HepG2 (cell line): ENCODE results near the gene FAM216A. TPM values are rescaled to one million over a fixed set of nuclear protein-coding genes. Genes with fewer than 3 reads are reported as not detected.

Source experiments
- ARHGAP35 ChIP-seq: sonication (generic); formaldehyde crosslinking; IDR thresholded peaks from 2 replicates; pipeline ENCODE4 v1.9.0; 2022; ENCODE audit warnings: mild to moderate bottlenecking, inconsistent platforms, moderate library complexity, missing genetic modification reagents, borderline replicate concordance
- CEBPZ ChIP-seq: IDR thresholded peaks from 2 replicates; pipeline ENCODE4 v1.6.1; 2012; ENCODE audit warnings: low read length, improper control_type of control experiment
- DNMT1 ChIP-seq: sonication (generic); formaldehyde crosslinking; IDR thresholded peaks from 2 replicates; pipeline ENCODE4 v1.5.1; 2020; ENCODE audit warnings: mild to moderate bottlenecking, missing genetic modification reagents
- EHMT2 ChIP-seq: fragments of 200-600 bp; sonication (generic); IDR thresholded peaks from 2 replicates; pipeline ENCODE4 v1.7.0; 2017; ENCODE audit warnings: antibody characterized with exemption, low read depth, low read length, borderline replicate concordance
- ETV6 ChIP-seq: sonication (generic); formaldehyde crosslinking; conservative IDR thresholded peaks from 2 replicates; pipeline ENCODE4 v1.4.0; 2020; ENCODE audit warnings: missing genetic modification reagents
- MAZ ChIP-seq, 2 experiments: sonication (generic) in 1 of 2; formaldehyde crosslinking in 1 of 2; IDR thresholded peaks; 2 replicates each; pipeline versions ENCODE4 v1.5.0 to v1.6.1; 2012 to 2020; ENCODE audit warnings: low read depth in 2 of 2, mild to moderate bottlenecking in 2 of 2, borderline replicate concordance in 1 of 2, improper control_type of control experiment in 1 of 2, low read length in 1 of 2, missing genetic modification reagents in 1 of 2, moderate library complexity in 1 of 2
- SOX13 ChIP-seq, 3 experiments: fragments of 450-650 bp in 1 of 3; sonication (generic) in 1 of 3; formaldehyde crosslinking in 1 of 3; IDR thresholded peaks in 2 of 3; conservative IDR thresholded peaks in 1 of 3; 2 replicates each; pipeline versions ENCODE4 v1.5.0 to v1.6.1; 2016 to 2020; ENCODE audit warnings: antibody characterized with exemption in 1 of 3, mild to moderate bottlenecking in 1 of 3, missing compliant biosample characterization in 1 of 3, missing genetic modification reagents in 1 of 3, moderate library complexity in 1 of 3
- TOE1 ChIP-seq: sonication (generic); formaldehyde crosslinking; IDR thresholded peaks from 2 replicates; pipeline ENCODE4 v1.4.0; 2020; ENCODE audit warnings: mild to moderate bottlenecking, missing genetic modification reagents
- U2AF1 ChIP-seq: fragments of 200-400 bp; formaldehyde crosslinking; optimal IDR thresholded peaks from 2 replicates; pipeline ENCODE3; 2017; ENCODE audit warnings: mild to moderate bottlenecking, low read depth, low read length
- ZNF142 ChIP-seq: sonication (generic); formaldehyde crosslinking; IDR thresholded peaks from 2 replicates; pipeline ENCODE4 v1.4.0; 2020; ENCODE audit warnings: missing genetic modification reagents
- ZNF382 ChIP-seq: sonication (generic); formaldehyde crosslinking; IDR thresholded peaks from 2 replicates; pipeline ENCODE4 v1.5.0; 2020; ENCODE audit warnings: missing genetic modification reagents, mild to moderate bottlenecking, borderline replicate concordance
- ZNF530 ChIP-seq: sonication (generic); formaldehyde crosslinking; IDR thresholded peaks from 2 replicates; pipeline ENCODE4 v1.5.0; 2020; ENCODE audit warnings: low read depth, mild to moderate bottlenecking, missing genetic modification reagents
- ZNF660 ChIP-seq: sonication (generic); formaldehyde crosslinking; IDR thresholded peaks from 2 replicates; pipeline ENCODE4 v1.5.1; 2020; ENCODE audit warnings: mild to moderate bottlenecking, low read depth, missing genetic modification reagents, borderline replicate concordance
- ZNF670 ChIP-seq: sonication (generic); formaldehyde crosslinking; IDR thresholded peaks from 2 replicates; pipeline ENCODE4 v1.8.0; 2022; ENCODE audit warnings: mild to moderate bottlenecking, missing genetic modification reagents, borderline replicate concordance
- ZNF761 ChIP-seq: sonication (generic); formaldehyde crosslinking; conservative IDR thresholded peaks from 2 replicates; pipeline ENCODE4 v1.4.0; 2020; ENCODE audit warnings: mild to moderate bottlenecking, missing genetic modification reagents
- ZSCAN31 ChIP-seq: sonication (generic); formaldehyde crosslinking; IDR thresholded peaks from 2 replicates; pipeline ENCODE4 v1.5.0; 2020; ENCODE audit warnings: low read depth, mild to moderate bottlenecking, missing genetic modification reagents
- polyA plus RNA-seq, 8 experiments: library from polyadenylated mRNA; depleted of rRNA in 3 of 8; stranded (reverse) in 7 of 8; unstranded in 1 of 8; fragments of >200 nt; fragmentation: Illumina TruSeq in 4 of 8; extraction: Trizol in 4 of 8; gene quantifications; 2 replicates each; pipeline versions ENCODE4 v1.2.1 to v1.2.3, GENCODE V29; 2011 to 2016; ENCODE audit warnings: low read depth in 4 of 8, missing spikeins in 1 of 8, mixed read lengths in 1 of 8; ENCODE audit not compliant: insufficient read depth in 1 of 8
- total RNA-seq, 5 experiments: library from RNA; depleted of rRNA; stranded (reverse); fragments of >200 nt; fragmentation: Illumina TruSeq; extraction: Trizol; gene quantifications; 2 replicates each; pipeline ENCODE4 v1.2.3, GENCODE V29; 2016; ENCODE audit warnings: low read depth in 1 of 5

Gene FAM216A
- total and polyA plus RNA-seq, 2 of the 13 experiments (the other 11 are each of a cell fraction or from before 2014, with no cell fraction given) = 20.3 to 31.2 TPM

DNA sequence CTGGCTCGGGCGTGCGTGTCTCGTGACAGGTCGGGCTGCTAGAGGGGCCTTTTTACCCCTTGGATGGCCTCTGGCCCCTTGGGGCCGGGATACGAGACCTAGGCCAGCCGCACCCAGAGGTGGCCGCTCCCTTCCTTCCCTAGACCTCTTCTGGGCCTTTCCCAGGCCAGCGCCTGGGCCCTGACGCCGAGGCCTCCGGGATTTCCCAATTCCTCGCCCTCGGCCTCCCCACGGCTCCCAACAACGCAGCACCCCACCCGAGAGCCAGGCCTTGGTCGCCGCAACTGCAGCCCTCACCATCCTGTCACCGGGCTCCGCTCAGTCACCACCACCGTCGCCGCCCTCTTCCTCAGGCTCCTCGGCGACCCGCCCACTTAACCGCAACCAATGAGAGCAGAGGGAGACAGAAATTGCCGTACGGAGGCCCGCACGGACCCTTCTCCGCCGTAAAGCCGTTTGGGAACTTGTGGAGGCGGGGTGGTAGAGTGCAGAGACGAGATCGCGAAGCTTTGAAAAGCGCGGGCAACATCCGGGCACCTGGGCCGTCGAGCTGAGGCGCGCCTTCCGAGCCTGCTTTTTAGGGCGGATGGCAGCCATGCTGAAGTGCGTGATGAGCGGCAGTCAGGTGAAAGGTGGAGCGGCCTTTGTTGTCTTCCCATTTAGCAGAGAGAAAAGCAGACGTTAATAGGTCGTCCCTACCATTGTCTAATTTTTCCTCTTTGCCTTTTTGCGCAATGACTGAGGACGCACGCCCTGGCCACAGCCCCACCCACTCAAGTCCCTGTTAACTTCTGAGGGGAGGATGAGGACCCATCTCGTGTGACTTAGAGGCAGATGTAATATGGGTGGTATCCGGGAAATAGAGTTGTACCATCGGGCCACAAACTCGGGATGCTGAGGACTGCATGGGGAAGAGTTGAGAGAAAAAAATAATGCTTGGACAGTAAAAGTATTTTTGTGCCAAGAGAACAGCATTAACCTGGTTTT lies 33.4 kb downstream of the FAM216A start, which contains the start of the genes RAD9B and VPS29 (continued):
- TF ChIP-seq CEBPZ (no peak), ARHGAP35 (CRISPR knock-in tag) (peak; percentile 86; the same call in 1 of the 2 replicates), DNMT1 (CRISPR knock-in tag) (0 out of 2 replicates have a peak, but pooled peaks have one; percentile 41), TOE1 (peak; percentile 59; the same call in 1 of the 2 replicates), SOX13 (IDR thresholded peaks at IDR 0.05) (no peak), SOX13 (CRISPR knock-in tag; conservative IDR thresholded peaks at IDR 0.05 in 1 of 2, IDR thresholded peaks at IDR 0.05 in 1 of 2) (peak in 1 of 2 experiments; percentile 51; a peak in 1 of 4 replicates), MAZ (IDR thresholded peaks at IDR 0.05; ENCODE audit: borderline replicate concordance, low read depth, low read length) (0 out of 2 replicates have a peak, but pooled peaks have one; percentile 39), MAZ (CRISPR knock-in tag; IDR thresholded peaks at IDR 0.05; ENCODE audit: low read depth) (peak; percentile 91), ZNF142 (CRISPR knock-in tag) (0 out of 2 replicates have a peak, but pooled peaks have one; percentile 80), ZNF670 (CRISPR knock-in tag) (no peak), ZNF530 (CRISPR knock-in tag) (0 out of 2 replicates have a peak, but pooled peaks have one; percentile 62), ZNF761 (CRISPR knock-in tag) (peak; percentile 92), ETV6 (CRISPR knock-in tag) (peak; percentile 51; the same call in 1 of the 2 replicates), ZNF382 (CRISPR knock-in tag) (no peak), ZSCAN31 (CRISPR knock-in tag) (peak; percentile 82; the same call in 1 of the 2 replicates), U2AF1 (peak; percentile 51), EHMT2 (peak; percentile 60; the same call in 1 of the 2 replicates), ZNF660 (CRISPR knock-in tag) (no peak)
